HEK293 (cell line): ENCODE data around the gene PBXIP1.

Experiments
- CTCF ChIA-PET: fragments of 350-600 bp; formaldehyde crosslinking; extraction: SDS; loops from one replicate; lab custom pipeline; 2021; ENCODE audit warnings: antibody characterized with exemption; lab: Yijun Ruan, JAX
- POLR2A ChIA-PET: fragments of 300-600 bp; formaldehyde crosslinking; extraction: SDS; loops from one replicate; lab custom pipeline; 2020; ENCODE audit warnings: antibody characterized with exemption, inconsistent platforms; lab: Yijun Ruan, JAX
- H3K27ac ChIP-seq: fragments of 200-500 bp; sonication (Bioruptor generic); 2 replicates; pipeline ENCODE4 v1.5.1; 2014; ENCODE audit warnings: low read depth, low read length, control low read depth, inconsistent platforms; ENCODE audit errors: extremely low read depth
- H3K36me3 ChIP-seq, 2 experiments: fragments of 200-500 bp in 1 of 2; sonication (Bioruptor generic) in 1 of 2; 1 replicate in 1 of 2; 2 replicates in 1 of 2; pipeline ENCODE4 v1.5.1; 2014 to 2017; ENCODE audit warnings: inconsistent platforms in 2 of 2, low read length in 2 of 2; ENCODE audit not compliant: control insufficient read depth in 2 of 2, insufficient read depth in 1 of 2
- H3K4me1 ChIP-seq: fragments of 200-500 bp; sonication (Bioruptor generic); 2 replicates; pipeline ENCODE4 v1.5.1; 2014; ENCODE audit warnings: mild to moderate bottlenecking, low read length, inconsistent platforms; ENCODE audit not compliant: control insufficient read depth, insufficient read depth
- H3K4me3 ChIP-seq: 2 replicates; pipeline ENCODE4 v1.5.1; 2011; ENCODE audit warnings: low read depth, mild to moderate bottlenecking, control low read depth, low read length, moderate library complexity
- H3K9me3 ChIP-seq: fragments of 200-500 bp; sonication (Bioruptor generic); 2 replicates; pipeline ENCODE4 v1.5.1; 2014; ENCODE audit warnings: low read depth, low read length, inconsistent platforms; ENCODE audit not compliant: control insufficient read depth, insufficient read depth
- GFI1B ChIP-seq: fragments of 450-650 bp; formaldehyde crosslinking; IDR thresholded peaks from 2 replicates; pipeline ENCODE4 v1.5.1; 2016; ENCODE audit warnings: missing biosample characterization, missing genetic modification characterization
- HOXD13 ChIP-seq: sonication (generic); formaldehyde crosslinking; IDR thresholded peaks from 2 replicates; pipeline ENCODE4 v1.8.0; 2022; ENCODE audit warnings: missing genetic modification reagents, borderline replicate concordance
- KLF10 ChIP-seq: fragments of 450-650 bp; IDR thresholded peaks from 2 replicates; pipeline ENCODE4 v1.5.1; 2018; ENCODE audit warnings: missing biosample characterization, mild to moderate bottlenecking, missing genetic modification characterization
- KLF8 ChIP-seq: fragments of 450-650 bp; formaldehyde crosslinking; IDR thresholded peaks from 2 replicates; pipeline ENCODE4 v1.5.1; 2016; ENCODE audit warnings: missing biosample characterization, missing genetic modification characterization
- KLF9 ChIP-seq: fragments of 450-650 bp; formaldehyde crosslinking; IDR thresholded peaks from 2 replicates; pipeline ENCODE4 v1.5.1; 2016; ENCODE audit warnings: missing biosample characterization, missing genetic modification characterization, low read depth
- MZF1 ChIP-seq: fragments of 450-650 bp; formaldehyde crosslinking; IDR thresholded peaks from 2 replicates; pipeline ENCODE4 v1.5.1; 2017; ENCODE audit warnings: missing biosample characterization, missing genetic modification characterization, borderline replicate concordance
- PRDM10 ChIP-seq: fragments of 450-650 bp; formaldehyde crosslinking; IDR thresholded peaks from 2 replicates; pipeline ENCODE4 v1.5.1; 2016; ENCODE audit warnings: missing biosample characterization, missing genetic modification characterization
- PRDM4 ChIP-seq: fragments of 450-650 bp; formaldehyde crosslinking; IDR thresholded peaks from 2 replicates; pipeline ENCODE4 v1.5.1; 2017; ENCODE audit warnings: missing biosample characterization, missing genetic modification characterization
- REPIN1 ChIP-seq: fragments of 450-650 bp; formaldehyde crosslinking; IDR thresholded peaks from 2 replicates; pipeline ENCODE4 v1.5.1; 2017; ENCODE audit warnings: missing biosample characterization, missing genetic modification characterization, low read depth
- ZBTB21 ChIP-seq: fragments of 450-650 bp; formaldehyde crosslinking; IDR thresholded peaks from 2 replicates; pipeline ENCODE4 v1.5.1; 2017; ENCODE audit warnings: missing biosample characterization, missing genetic modification characterization
- ZFP37 ChIP-seq: fragments of 450-650 bp; formaldehyde crosslinking; IDR thresholded peaks from 2 replicates; pipeline ENCODE4 v1.5.1; 2016; ENCODE audit warnings: missing biosample characterization, missing genetic modification characterization
- ZNF157 ChIP-seq: fragments of 450-650 bp; formaldehyde crosslinking; IDR thresholded peaks from 2 replicates; pipeline ENCODE4 v1.5.1; 2016; ENCODE audit warnings: missing biosample characterization, missing genetic modification characterization
- ZNF202 ChIP-seq: fragments of 450-650 bp; formaldehyde crosslinking; IDR thresholded peaks from 2 replicates; pipeline ENCODE4 v1.5.1; 2016; ENCODE audit warnings: missing biosample characterization, missing genetic modification characterization, borderline replicate concordance
- ZNF214 ChIP-seq: fragments of 450-650 bp; formaldehyde crosslinking; IDR thresholded peaks from 2 replicates; pipeline ENCODE4 v1.5.1; 2017; ENCODE audit warnings: missing biosample characterization, mild to moderate bottlenecking, missing genetic modification characterization, borderline replicate concordance
- ZNF223 ChIP-seq: fragments of 450-650 bp; formaldehyde crosslinking; IDR thresholded peaks from 2 replicates; pipeline ENCODE4 v1.5.1; 2016; ENCODE audit warnings: missing biosample characterization, missing genetic modification characterization
- ZNF354C ChIP-seq: fragments of 450-650 bp; formaldehyde crosslinking; IDR thresholded peaks from 2 replicates; pipeline ENCODE4 v1.5.1; 2016; ENCODE audit warnings: missing biosample characterization, missing genetic modification characterization, low read depth, borderline replicate concordance
- ZNF449 ChIP-seq: fragments of 450-650 bp; formaldehyde crosslinking; IDR thresholded peaks from 2 replicates; pipeline ENCODE4 v1.5.1; 2017; ENCODE audit warnings: missing biosample characterization, mild to moderate bottlenecking, missing genetic modification characterization, moderate library complexity
- ZNF501 ChIP-seq: fragments of 450-650 bp; formaldehyde crosslinking; IDR thresholded peaks from 2 replicates; pipeline ENCODE4 v1.5.1; 2016; ENCODE audit warnings: missing biosample characterization, missing genetic modification characterization
- ZNF521 ChIP-seq: fragments of 450-650 bp; formaldehyde crosslinking; IDR thresholded peaks from 2 replicates; pipeline ENCODE4 v1.5.1; 2017; ENCODE audit warnings: missing biosample characterization, mild to moderate bottlenecking, missing genetic modification characterization
- ZNF776 ChIP-seq: fragments of 450-650 bp; formaldehyde crosslinking; IDR thresholded peaks from 2 replicates; pipeline ENCODE4 v1.5.0; 2017; ENCODE audit warnings: missing biosample characterization, missing genetic modification characterization, borderline replicate concordance
- ZNF791 ChIP-seq: fragments of 450-650 bp; formaldehyde crosslinking; IDR thresholded peaks from 2 replicates; pipeline ENCODE4 v1.5.1; 2016; ENCODE audit warnings: missing biosample characterization, missing genetic modification characterization
- ZXDB ChIP-seq: fragments of 450-650 bp; formaldehyde crosslinking; IDR thresholded peaks from 2 replicates; pipeline ENCODE4 v1.5.1; 2016; ENCODE audit warnings: missing biosample characterization, missing genetic modification characterization
- TF ChIP-seq, protein P1 (sequence below): fragments of 450-650 bp; IDR thresholded peaks from 2 replicates; pipeline ENCODE4 v1.5.1; 2018; ENCODE audit warnings: missing biosample characterization, missing genetic modification characterization
- TF ChIP-seq, protein P2 (sequence below): fragments of 450-650 bp; formaldehyde crosslinking; IDR thresholded peaks from 2 replicates; pipeline ENCODE4 v1.5.1; 2016; ENCODE audit warnings: missing biosample characterization, missing genetic modification characterization

Gene PBXIP1

DNA sequence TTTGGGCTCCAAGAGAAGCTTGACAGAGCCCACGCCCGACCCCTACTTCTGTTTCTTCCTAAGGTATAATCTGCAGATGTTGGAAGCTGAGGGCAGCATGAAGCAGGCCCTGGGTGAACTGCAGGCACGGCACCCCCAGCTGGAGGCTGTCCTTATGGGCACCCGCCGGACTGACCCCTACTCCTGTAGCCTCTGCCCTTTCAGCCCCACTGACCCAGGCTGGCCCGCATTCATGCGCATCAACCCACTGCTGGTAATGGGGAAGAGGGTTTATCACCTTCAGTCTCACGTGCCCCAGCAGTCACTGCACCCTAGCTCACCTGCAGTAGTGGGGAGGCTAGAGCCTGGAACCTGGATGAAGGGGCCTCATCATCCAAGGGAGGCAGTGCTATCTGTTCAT lies 34.4 kb upstream of the PBXIP1 start:
- TF ChIP-seq HOXD13 (CRISPR knock-in tag) (no peak), ZNF776 (no peak), ZNF202 (tag by site-specific recombination) (no peak), ZXDB (tag by site-specific recombination) (no peak), ZNF501 (tag by site-specific recombination) (no peak), KLF9 (tag by site-specific recombination) (no peak), GFI1B (tag by site-specific recombination) (no peak), ZNF521 (tag by site-specific recombination) (no peak), ZNF354C (tag by site-specific recombination) (no peak), KLF8 (tag by site-specific recombination) (no peak), ZFP37 (tag by site-specific recombination) (no peak), PRDM10 (tag by site-specific recombination) (no peak), ZNF449 (tag by site-specific recombination) (no peak), KLF10 (no peak), ZNF157 (tag by site-specific recombination) (no peak), REPIN1 (tag by site-specific recombination) (no peak)
- TF ChIP-seq, protein P1, sequence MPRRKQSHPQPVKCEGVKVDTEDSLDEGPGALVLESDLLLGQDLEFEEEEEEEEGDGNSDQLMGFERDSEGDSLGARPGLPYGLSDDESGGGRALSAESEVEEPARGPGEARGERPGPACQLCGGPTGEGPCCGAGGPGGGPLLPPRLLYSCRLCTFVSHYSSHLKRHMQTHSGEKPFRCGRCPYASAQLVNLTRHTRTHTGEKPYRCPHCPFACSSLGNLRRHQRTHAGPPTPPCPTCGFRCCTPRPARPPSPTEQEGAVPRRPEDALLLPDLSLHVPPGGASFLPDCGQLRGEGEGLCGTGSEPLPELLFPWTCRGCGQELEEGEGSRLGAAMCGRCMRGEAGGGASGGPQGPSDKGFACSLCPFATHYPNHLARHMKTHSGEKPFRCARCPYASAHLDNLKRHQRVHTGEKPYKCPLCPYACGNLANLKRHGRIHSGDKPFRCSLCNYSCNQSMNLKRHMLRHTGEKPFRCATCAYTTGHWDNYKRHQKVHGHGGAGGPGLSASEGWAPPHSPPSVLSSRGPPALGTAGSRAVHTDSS (tag by site-specific recombination): no peak
- Histone ChIP-seq H3K4me3 (no peak overlapping the region), H3K36me3 (peaks cover 3 to 51% of the 10 kb centered on the region in 2 experiments; a peak in 2 of 3 replicates), H3K9me3 (no peaks in the 10 kb centered on the region), H3K4me1 (no peaks in the 10 kb centered on the region), H3K27ac (no peak overlapping the region)
- ChIA-PET POLR2A (interaction anchor here (0.5 kb wide), 1 partner anchor 17 kb away, joined by 6 read pairs; no protein-coding TSS in a partner anchor), CTCF (interaction anchor here (0.6 to 1.0 kb wide), 3 partner anchors 9 to 95 kb away, joined by 3 to 7 read pairs (median 4); partner anchors contain the start of gene PYGO2)

DNA sequence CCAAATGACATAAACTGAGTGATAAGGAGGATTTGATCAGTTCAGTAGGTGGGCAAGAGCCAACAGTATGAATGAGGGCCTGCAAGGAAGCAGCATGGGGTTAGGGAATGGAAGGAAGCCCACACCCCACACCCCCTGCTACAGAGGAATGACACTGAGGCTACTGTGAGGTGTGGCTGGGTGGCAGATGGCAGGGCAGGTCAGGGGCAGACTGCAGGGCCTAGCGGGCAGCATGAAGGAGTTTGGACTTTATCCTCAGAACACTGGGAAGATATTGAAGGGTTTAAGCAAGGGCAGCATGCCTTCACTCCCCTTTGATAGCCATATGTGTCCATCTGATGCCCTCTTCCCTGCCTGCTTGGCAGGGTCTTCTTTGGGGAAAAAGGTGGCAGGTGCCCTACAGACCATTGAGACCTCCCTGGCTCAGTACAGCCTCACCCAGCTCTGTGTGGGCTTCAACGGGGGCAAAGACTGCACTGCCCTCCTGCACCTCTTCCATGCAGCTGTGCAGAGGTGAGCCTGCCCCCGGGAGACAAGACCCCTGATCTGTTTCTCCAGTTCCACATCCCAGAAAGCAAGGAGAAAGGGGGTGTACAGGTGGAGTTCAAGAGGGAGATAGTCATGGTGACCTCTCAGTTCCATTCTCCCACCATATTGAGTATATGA lies 33.4 kb upstream of the PBXIP1 start:
- ChIA-PET POLR2A (interaction anchor here (1.3 kb wide), 1 partner anchor 34 kb away, joined by 5 read pairs; the partner anchor contains the start of gene PBXIP1), CTCF (interaction anchor here (1.0 to 1.3 kb wide), 3 partner anchors 10 to 60 kb away, joined by 4 to 7 read pairs (median 4); no protein-coding TSS in a partner anchor)
- H3K36me3 ChIP-seq: peaks cover 7 to 53% of the 10 kb centered on the region in 2 experiments; a peak in 2 of 3 replicates
- TF ChIP-seq ZNF791 (tag by site-specific recombination) (no peak), ZNF214 (no peak), ZNF354C (tag by site-specific recombination) (no peak), MZF1 (tag by site-specific recombination) (no peak), ZBTB21 (tag by site-specific recombination) (no peak), KLF8 (tag by site-specific recombination) (no peak), ZNF223 (tag by site-specific recombination) (no peak), PRDM4 (tag by site-specific recombination) (no peak)
- TF ChIP-seq, protein P2, sequence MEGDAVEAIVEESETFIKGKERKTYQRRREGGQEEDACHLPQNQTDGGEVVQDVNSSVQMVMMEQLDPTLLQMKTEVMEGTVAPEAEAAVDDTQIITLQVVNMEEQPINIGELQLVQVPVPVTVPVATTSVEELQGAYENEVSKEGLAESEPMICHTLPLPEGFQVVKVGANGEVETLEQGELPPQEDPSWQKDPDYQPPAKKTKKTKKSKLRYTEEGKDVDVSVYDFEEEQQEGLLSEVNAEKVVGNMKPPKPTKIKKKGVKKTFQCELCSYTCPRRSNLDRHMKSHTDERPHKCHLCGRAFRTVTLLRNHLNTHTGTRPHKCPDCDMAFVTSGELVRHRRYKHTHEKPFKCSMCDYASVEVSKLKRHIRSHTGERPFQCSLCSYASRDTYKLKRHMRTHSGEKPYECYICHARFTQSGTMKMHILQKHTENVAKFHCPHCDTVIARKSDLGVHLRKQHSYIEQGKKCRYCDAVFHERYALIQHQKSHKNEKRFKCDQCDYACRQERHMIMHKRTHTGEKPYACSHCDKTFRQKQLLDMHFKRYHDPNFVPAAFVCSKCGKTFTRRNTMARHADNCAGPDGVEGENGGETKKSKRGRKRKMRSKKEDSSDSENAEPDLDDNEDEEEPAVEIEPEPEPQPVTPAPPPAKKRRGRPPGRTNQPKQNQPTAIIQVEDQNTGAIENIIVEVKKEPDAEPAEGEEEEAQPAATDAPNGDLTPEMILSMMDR: no peak

More for the DNA sequence above, 33.4 kb upstream of the PBXIP1 start:
- H3K4me3 ChIP-seq: no peak overlapping the region
- H3K9me3 ChIP-seq: no peaks in the 10 kb centered on the region
- H3K4me1 ChIP-seq: no peaks in the 10 kb centered on the region
- no peak overlapping the region for H3K27ac ChIP-seq
